Measurements from ENCODE around the gene FZD1. TPM values are rescaled to one million over a fixed set of nuclear protein-coding genes. Genes with fewer than 3 reads are reported as not detected.
A peak's percentile ranks its signal among the peaks of the same experiment; 100 is the strongest.

The FZD1 gene
- total and polyA plus RNA-seq, 2 of the 13 experiments (the other 11 are each of a cell fraction or from before 2014, with no cell fraction given): 0.22 to 0.80 TPM

DNA sequence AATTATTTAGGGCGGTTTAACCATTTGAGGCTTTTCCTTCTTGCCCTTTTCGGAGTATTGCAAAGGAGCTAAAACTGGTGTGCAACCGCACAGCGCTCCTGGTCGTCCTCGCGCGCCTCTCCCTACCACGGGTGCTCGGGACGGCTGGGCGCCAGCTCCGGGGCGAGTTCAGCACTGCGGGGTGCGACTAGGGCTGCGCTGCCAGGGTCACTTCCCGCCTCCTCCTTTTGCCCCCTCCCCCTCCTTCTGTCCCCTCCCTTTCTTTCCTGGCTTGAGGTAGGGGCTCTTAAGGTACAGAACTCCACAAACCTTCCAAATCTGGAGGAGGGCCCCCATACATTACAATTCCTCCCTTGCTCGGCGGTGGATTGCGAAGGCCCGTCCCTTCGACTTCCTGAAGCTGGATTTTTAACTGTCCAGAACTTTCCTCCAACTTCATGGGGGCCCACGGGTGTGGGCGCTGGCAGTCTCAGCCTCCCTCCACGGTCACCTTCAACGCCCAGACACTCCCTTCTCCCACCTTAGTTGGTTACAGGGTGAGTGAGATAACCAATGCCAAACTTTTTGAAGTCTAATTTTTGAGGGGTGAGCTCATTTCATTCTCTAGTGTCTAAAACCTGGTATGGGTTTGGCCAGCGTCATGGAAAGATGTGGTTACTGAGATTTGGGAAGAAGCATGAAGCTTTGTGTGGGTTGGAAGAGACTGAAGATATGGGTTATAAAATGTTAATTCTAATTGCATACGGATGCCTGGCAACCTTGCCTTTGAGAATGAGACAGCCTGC, 3.1 kb downstream of the FZD1 start:
- no peaks in the 10 kb centered on the region for H3K36me3 ChIP-seq (replicated peaks in 1 of 2; ENCODE audit: control insufficient read depth in 1 of 2, insufficient read depth in 2 of 2, low read length in 2 of 2)
- H3K4me3 ChIP-seq (replicated peaks in 1 of 3; ENCODE audit: insufficient read depth in 1 of 3, low read depth in 2 of 3, low read length in 3 of 3): no peak overlapping the region
- BruUV-seq (replicated peaks): TSS peak; percentile 37
- ChIA-PET POLR2A (no interaction called here), CTCF (ENCODE audit: low intra/inter-chr PET ratio, low total read pairs) (no interaction called here)
- no peaks in the 10 kb centered on the region for H3K79me2 ChIP-seq (ENCODE audit: insufficient read depth, low read length)
- in situ Hi-C loops (cut with HindIII; ENCODE audit: extremely low pct_ligation_motif_present, low pct_unique_long_range_greater_than_20kb): no loop called here
- intact Hi-C loops (cut with micrococcal nuclease; ENCODE audit: unreplicated experiment): loop anchor here (10.0 kb wide), 1 partner anchor 297 kb away; no protein-coding TSS in a partner anchor
- H3K4me2 ChIP-seq (ENCODE audit: low read depth, low read length): no peak overlapping the region
- H3K9me3 ChIP-seq (ENCODE audit: low read length): no peaks in the 10 kb centered on the region
- no peak overlapping the region for H2AFZ ChIP-seq (ENCODE audit: low read length)
- H4K20me1 ChIP-seq (ENCODE audit: insufficient read depth, low read length): no peaks in the 10 kb centered on the region
- no peak overlapping the region for H3K27ac ChIP-seq (ENCODE audit: extremely low read length, insufficient read depth, low read length)
- ATAC-seq: no peak
- H3K4me1 ChIP-seq (ENCODE audit: insufficient read depth, low read length): peaks cover 15% of the 10 kb centered on the region
- FAIRE-seq: no peak
- DNase-seq (ENCODE audit: low spot score): no peak
- H3K9ac ChIP-seq (ENCODE audit: insufficient read depth, low read depth, low read length): no peak overlapping the region
- peaks cover 0 to 16% of the 10 kb centered on the region in 2 experiments; a peak in 2 of 5 replicates for H3K27me3 ChIP-seq (ENCODE audit: control insufficient read depth in 1 of 2, insufficient read depth in 2 of 2, low read length in 2 of 2)
- WGBS (ENCODE audit: low lambda C conversion rate): 91% methylated on average over 29 of the region's 29 CpGs
- TF ChIP-seq, protein P1, sequence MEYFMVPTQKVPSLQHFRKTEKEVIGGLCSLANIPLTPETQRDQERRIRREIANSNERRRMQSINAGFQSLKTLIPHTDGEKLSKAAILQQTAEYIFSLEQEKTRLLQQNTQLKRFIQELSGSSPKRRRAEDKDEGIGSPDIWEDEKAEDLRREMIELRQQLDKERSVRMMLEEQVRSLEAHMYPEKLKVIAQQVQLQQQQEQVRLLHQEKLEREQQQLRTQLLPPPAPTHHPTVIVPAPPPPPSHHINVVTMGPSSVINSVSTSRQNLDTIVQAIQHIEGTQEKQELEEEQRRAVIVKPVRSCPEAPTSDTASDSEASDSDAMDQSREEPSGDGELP (IDR thresholded peaks at IDR 0.05; ENCODE audit: borderline replicate concordance, low read depth): no peak
- no peak for TF ChIP-seq ZNF784 (CRISPR knock-in tag; IDR thresholded peaks at IDR 0.05; ENCODE audit: borderline replicate concordance)
- no peak for TF ChIP-seq ZNF296 (CRISPR knock-in tag; conservative IDR thresholded peaks at IDR 0.05)
- TF ChIP-seq CSRNP2 (CRISPR knock-in tag; conservative IDR thresholded peaks at IDR 0.05; ENCODE audit: low read depth): no peak
- TF ChIP-seq ZMYM2 (CRISPR knock-in tag; IDR thresholded peaks at IDR 0.05): no peak
- no peak for TF ChIP-seq PRDM4 (CRISPR knock-in tag; IDR thresholded peaks at IDR 0.05; ENCODE audit: borderline replicate concordance)
- no peak for TF ChIP-seq PHB2 (IDR thresholded peaks at IDR 0.05; ENCODE audit: partially characterized antibody)
- TF ChIP-seq GATA4 (IDR thresholded peaks at IDR 0.05; ENCODE audit: borderline replicate concordance, low read depth): no peak
- TF ChIP-seq ZC3H13 (CRISPR knock-in tag; IDR thresholded peaks at IDR 0.05): no peak
- TF ChIP-seq TIGD3 (CRISPR knock-in tag; IDR thresholded peaks at IDR 0.05; ENCODE audit: borderline replicate concordance): no peak
